ENCODE results near the gene AP2B1. TPM values are rescaled to one million over a fixed set of nuclear protein-coding genes. Genes with fewer than 3 reads are reported as not detected.
A peak's percentile ranks its signal among the peaks of the same experiment; 100 is the strongest.

AP2B1 gene
- polyA plus RNA-seq, 1 donor (not counting 4 experiments of a cell fraction or from before 2014, with no cell fraction given), result 189 TPM

GRCh38 chr17:35548978-35549377 is 38.1 kb upstream of the AP2B1 start:
- Histone ChIP-seq H3K27me3 (ENCODE audit: control insufficient read depth, extremely low read depth, insufficient read depth, low read length) (peaks cover 4% of the 10 kb centered on the region), H3K79me2 (ENCODE audit: control insufficient read depth, insufficient read depth, low read length) (no peaks in the 10 kb centered on the region), H3K9ac (ENCODE audit: control insufficient read depth, extremely low read depth, insufficient read depth, low read length) (no peak overlapping the region), H3K9me1 (ENCODE audit: control insufficient read depth, extremely low read depth, insufficient read depth, low read length) (no peaks in the 10 kb centered on the region), H3K9me3 (ENCODE audit: control insufficient read depth, low read depth, low read length) (no peaks in the 10 kb centered on the region), H3K27ac (ENCODE audit: control insufficient read depth, insufficient read depth, low read length) (no peak overlapping the region), H4K20me1 (ENCODE audit: control insufficient read depth, extremely low read depth, insufficient read depth, low read length) (no peaks in the 10 kb centered on the region), H3K4me2 (ENCODE audit: control insufficient read depth, extremely low read depth, insufficient read depth, low read depth, low read length) (no peak overlapping the region), H3K4me3 (ENCODE audit: control insufficient read depth in 2 of 3, extremely low read depth in 1 of 3, insufficient read depth in 2 of 3, low read depth in 1 of 3, low read length in 3 of 3) (no peak overlapping the region), H3K4me1 (ENCODE audit: control insufficient read depth, extremely low read depth, insufficient read depth, low read length) (no peaks in the 10 kb centered on the region), H3K36me3 (ENCODE audit: control insufficient read depth in 2 of 2, extremely low read depth in 1 of 2, insufficient read depth in 2 of 2, low read length in 2 of 2) (no peaks in the 10 kb centered on the region), H2AFZ (ENCODE audit: control insufficient read depth, low read length) (no peak overlapping the region)
- DNase-seq (ENCODE audit: low read depth, low spot score), result no peak
- peak; percentile 55 for FAIRE-seq
- no peak for TF ChIP-seq CTCF (optimal IDR thresholded peaks at IDR 0.05 in 1 of 3, IDR thresholded peaks at IDR 0.05 in 1 of 3, conservative IDR thresholded peaks at IDR 0.05 in 1 of 3; ENCODE audit: extremely low read depth in 1 of 3, insufficient read depth in 2 of 3, low read length in 3 of 3)
- no peak for TF ChIP-seq EZH2 (IDR thresholded peaks at IDR 0.05; ENCODE audit: low read length)
- dilution Hi-C loops (cut with MboI; ENCODE audit: extremely low pct_ligation_motif_present, low sequenced_read_pairs), result no loop called here

GRCh38 chr17:35553310-35553709 is 33.8 kb upstream of the AP2B1 start:
- no peaks in the 10 kb centered on the region for H3K9me1 ChIP-seq (ENCODE audit: control insufficient read depth, extremely low read depth, insufficient read depth, low read length)
- dilution Hi-C loops (cut with MboI; ENCODE audit: extremely low pct_ligation_motif_present, low sequenced_read_pairs), result no loop called here
- no peaks in the 10 kb centered on the region for H3K9me3 ChIP-seq (ENCODE audit: control insufficient read depth, low read depth, low read length)
- H4K20me1 ChIP-seq (ENCODE audit: control insufficient read depth, extremely low read depth, insufficient read depth, low read length), result no peaks in the 10 kb centered on the region
- H3K4me2 ChIP-seq (ENCODE audit: control insufficient read depth, extremely low read depth, insufficient read depth, low read depth, low read length), result no peak overlapping the region
- no peaks in the 10 kb centered on the region for H3K4me1 ChIP-seq (ENCODE audit: control insufficient read depth, extremely low read depth, insufficient read depth, low read length)
- H3K36me3 ChIP-seq (ENCODE audit: control insufficient read depth in 2 of 2, extremely low read depth in 1 of 2, insufficient read depth in 2 of 2, low read length in 2 of 2), result no peaks in the 10 kb centered on the region
- no peak overlapping the region for H3K9ac ChIP-seq (ENCODE audit: control insufficient read depth, extremely low read depth, insufficient read depth, low read length)
- no peaks in the 10 kb centered on the region for H3K79me2 ChIP-seq (ENCODE audit: control insufficient read depth, insufficient read depth, low read length)
- TF ChIP-seq CTCF (optimal IDR thresholded peaks at IDR 0.05 in 1 of 3, IDR thresholded peaks at IDR 0.05 in 1 of 3, conservative IDR thresholded peaks at IDR 0.05 in 1 of 3; ENCODE audit: extremely low read depth in 1 of 3, insufficient read depth in 2 of 3, low read length in 3 of 3), result no peak
- no peak for TF ChIP-seq EZH2 (IDR thresholded peaks at IDR 0.05; ENCODE audit: low read length)
- H2AFZ ChIP-seq (ENCODE audit: control insufficient read depth, low read length), result no peak overlapping the region
- peaks cover 4% of the 10 kb centered on the region for H3K27me3 ChIP-seq (ENCODE audit: control insufficient read depth, extremely low read depth, insufficient read depth, low read length)
- no peak for DNase-seq (ENCODE audit: low read depth, low spot score)
- no peak for FAIRE-seq
- no peak overlapping the region for H3K4me3 ChIP-seq (ENCODE audit: control insufficient read depth in 2 of 3, extremely low read depth in 1 of 3, insufficient read depth in 2 of 3, low read depth in 1 of 3, low read length in 3 of 3)
- H3K27ac ChIP-seq (ENCODE audit: control insufficient read depth, insufficient read depth, low read length), result no peak overlapping the region
